Endothelial cell of umbilical vein (primary cell): Measurements from ENCODE around the gene RAB3C. TPM values are rescaled to one million over a fixed set of nuclear protein-coding genes. Genes with fewer than 3 reads are reported as not detected.
A peak's percentile ranks its signal among the peaks of the same experiment; 100 is the strongest.

Experiments
- BruUV-seq: library from RNA; stranded (reverse); fragments of 400-500 nt; replicated peaks from 2 replicates; lab custom pipeline; 2021; lab: Mats Ljungman, UMichigan
- CTCF ChIA-PET: fragments of 300-600, 350-600 bp; sonication (Branson Sonifier 250); formaldehyde crosslinking; loops from one replicate; lab custom pipeline; 2021; ENCODE audit warnings: antibody characterized with exemption, inconsistent platforms; lab: Charles Lee
- POLR2A ChIA-PET: fragments of 300-600, 350-600 bp; sonication (Branson Sonifier 250); formaldehyde crosslinking; loops from one replicate; lab custom pipeline; 2021; ENCODE audit warnings: antibody characterized with exemption, inconsistent platforms; lab: Charles Lee
- DNase-seq: peaks from one replicate; pipeline ENCODE4 v3.0.0-alpha.2; 2011; ENCODE audit warnings: low read depth, low spot score
- FAIRE-seq: peaks from 2 replicates; lab custom pipeline; 2011; peaks lifted over from hg19 to GRCh38; lab: Jason Lieb, UNC
- H2AFZ ChIP-seq: 2 replicates; pipeline ENCODE4 v1.6.0; 2012; ENCODE audit warnings: low read depth, low read length, control low read depth, inconsistent platforms
- H3K27ac ChIP-seq: 2 replicates; pipeline ENCODE4 v1.5.1; 2011; ENCODE audit warnings: low read depth, mild to moderate bottlenecking, control low read depth, low read length, moderate library complexity; ENCODE audit not compliant: insufficient read depth
- H3K27me3 ChIP-seq, 2 experiments: 2 replicates each; pipeline versions ENCODE4 v1.6.0 to v1.6.1; 2011; ENCODE audit warnings: low read length in 2 of 2, mixed read lengths in 1 of 2; ENCODE audit not compliant: control insufficient read depth in 2 of 2, insufficient read depth in 2 of 2
- H3K36me3 ChIP-seq, 2 experiments: 2 replicates in 1 of 2; 3 replicates in 1 of 2; pipeline ENCODE4 v1.5.1; 2011; ENCODE audit warnings: low read length in 2 of 2, mild to moderate bottlenecking in 1 of 2, moderate library complexity in 1 of 2; ENCODE audit not compliant: control insufficient read depth in 2 of 2, insufficient read depth in 2 of 2; ENCODE audit errors: extremely low read depth in 1 of 2
- H3K4me1 ChIP-seq: 3 replicates; pipeline ENCODE4 v1.5.1; 2011; ENCODE audit warnings: mild to moderate bottlenecking, low read length; ENCODE audit not compliant: control insufficient read depth, insufficient read depth; ENCODE audit errors: extremely low read depth
- H3K4me2 ChIP-seq: 2 replicates; pipeline ENCODE4 v1.6.1; 2011; ENCODE audit warnings: low read length, control low read depth, mixed read lengths; ENCODE audit not compliant: insufficient read depth
- H3K4me3 ChIP-seq, 3 experiments: fragments of 200-600 bp in 1 of 3; sonication (generic), shearing (Covaris generic) in 1 of 3; replicated peaks in 1 of 3; 2 replicates each; pipeline ENCODE4 v1.5.1; 2011 to 2016; ENCODE audit warnings: control low read depth in 3 of 3, low read length in 3 of 3, mild to moderate bottlenecking in 2 of 3, inconsistent platforms in 1 of 3, low read depth in 1 of 3, moderate library complexity in 1 of 3; ENCODE audit not compliant: insufficient read depth in 1 of 3
- H3K79me2 ChIP-seq: 2 replicates; pipeline ENCODE4 v1.6.0; 2012; ENCODE audit warnings: low read length, inconsistent platforms; ENCODE audit not compliant: control insufficient read depth, insufficient read depth
- H3K9ac ChIP-seq: replicated peaks from 2 replicates; pipeline ENCODE3; 2011; ENCODE audit warnings: low read length, control low read depth; ENCODE audit not compliant: insufficient read depth; ENCODE audit errors: extremely low read depth
- H3K9me1 ChIP-seq: replicated peaks from 3 replicates; pipeline ENCODE4 v1.6.0; 2011; ENCODE audit warnings: mild to moderate bottlenecking, low read length; ENCODE audit not compliant: control insufficient read depth, insufficient read depth; ENCODE audit errors: extremely low read depth
- H3K9me3 ChIP-seq: replicated peaks from 2 replicates; pipeline ENCODE4 v1.5.1; 2012; ENCODE audit warnings: low read length, inconsistent platforms; ENCODE audit not compliant: control insufficient read depth, insufficient read depth
- H4K20me1 ChIP-seq: replicated peaks from 2 replicates; pipeline ENCODE3; 2011; ENCODE audit warnings: mild to moderate bottlenecking, low read length; ENCODE audit not compliant: control insufficient read depth, insufficient read depth; ENCODE audit errors: extremely low read depth
- EZH2 ChIP-seq: IDR thresholded peaks from 2 replicates; pipeline ENCODE4 v1.6.1; 2012; ENCODE audit warnings: borderline replicate concordance, low read depth, mild to moderate bottlenecking, moderate library complexity, low read length, inconsistent platforms; ENCODE audit not compliant: severe bottlenecking
- FOS ChIP-seq: IDR thresholded peaks from 2 replicates; pipeline ENCODE4 v1.6.1; 2011; ENCODE audit warnings: mild to moderate bottlenecking, low read length, moderate library complexity, borderline replicate concordance; ENCODE audit not compliant: insufficient read depth
- GATA2 ChIP-seq: IDR thresholded peaks from 2 replicates; pipeline ENCODE4 v1.7.0; 2011; ENCODE audit warnings: low read depth, mild to moderate bottlenecking, moderate library complexity, mixed read lengths, low read length; ENCODE audit not compliant: insufficient read length, insufficient read depth
- JUN ChIP-seq: IDR thresholded peaks from 2 replicates; pipeline ENCODE4 v1.6.1; 2011; ENCODE audit warnings: borderline replicate concordance, low read depth; ENCODE audit not compliant: insufficient read length, insufficient read depth
- MYC ChIP-seq: IDR thresholded peaks from one replicate; pipeline ENCODE4 v1.6.1; 2011; ENCODE audit warnings: mild to moderate bottlenecking, low read depth, low read length
- POLR2A ChIP-seq: IDR thresholded peaks from 2 replicates; pipeline ENCODE4 v1.6.1; 2012; ENCODE audit warnings: low read depth, mild to moderate bottlenecking, control low read depth, low read length
- POLR2AphosphoS5 ChIP-seq: IDR thresholded peaks from 2 replicates; pipeline ENCODE4 v1.6.1; 2012; ENCODE audit warnings: low read depth, mild to moderate bottlenecking, control low read depth, low read length, moderate library complexity; ENCODE audit not compliant: insufficient read depth
- dilution Hi-C: fragments of 300-500 bp; cut with MboI; formaldehyde crosslinking; loops from one replicate; pipeline ENCODE4 v1.15.0; 2019; ENCODE audit warnings: low sequenced_read_pairs; ENCODE audit not compliant: extremely low pct_ligation_motif_present
- intact Hi-C: fragments of 100-400 bp; cut with micrococcal nuclease; formaldehyde crosslinking; loops from one replicate; pipeline ENCODE4 v1.10.0; 2022
- polyA plus RNA-seq, 4 experiments: library from polyadenylated mRNA; depleted of rRNA in 3 of 4; stranded (reverse) in 3 of 4; unstranded in 1 of 4; fragments of >200 nt; gene quantifications; 2 replicates each; pipeline versions ENCODE4 v1.2.1 to v1.2.3, GENCODE V29; 2011 to 2012; ENCODE audit warnings: missing spikeins in 1 of 4
- total RNA-seq: library from RNA; stranded (reverse); gene quantifications from 2 replicates; pipeline ENCODE4 v1.2.3, GENCODE V29; 2021
- TF ChIP-seq, protein P1 (sequence below), 2 donors: IDR thresholded peaks; 1 replicate in 1 of 2; 2 replicates in 1 of 2; pipeline ENCODE4 v1.5.1; 2011; ENCODE audit warnings: low read length in 2 of 2, mild to moderate bottlenecking in 2 of 2, moderate library complexity in 2 of 2, control low read depth in 1 of 2, inconsistent platforms in 1 of 2, low read depth in 1 of 2; ENCODE audit not compliant: insufficient read depth in 1 of 2; ENCODE audit errors: extremely low read depth in 1 of 2
- TF ChIP-seq, protein P2 (sequence below): IDR thresholded peaks from 2 replicates; pipeline ENCODE4 v1.6.1; 2011; ENCODE audit not compliant: insufficient read depth, insufficient read length

The RAB3C gene
- total and polyA plus RNA-seq, 2 donors (not counting 3 experiments of a cell fraction or from before 2014, with no cell fraction given), result 0.04 to 0.66 TPM

DNA sequence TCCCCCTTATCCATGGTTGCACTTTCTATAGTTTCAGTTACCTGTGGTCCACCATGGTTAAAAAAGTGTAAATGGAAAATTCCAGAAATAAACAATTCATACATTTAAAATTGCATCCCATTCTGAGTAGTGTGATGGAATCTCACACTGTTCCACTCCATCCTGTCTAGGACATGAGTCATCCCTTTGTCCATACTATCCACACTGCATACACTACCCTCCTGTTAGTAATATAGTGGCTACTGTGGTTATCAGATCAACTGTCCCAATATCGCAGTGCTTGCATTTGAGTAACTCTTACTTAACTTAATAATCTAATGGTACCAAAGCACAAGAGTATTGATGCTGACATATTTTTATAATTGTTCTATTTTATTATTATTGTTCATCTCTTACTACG, 100.7 kb downstream of the RAB3C start:
- Histone ChIP-seq H3K79me2 (no peaks in the 10 kb centered on the region), H3K9ac (no peak overlapping the region), H3K4me3 (no peak overlapping the region), H3K36me3 (no peaks in the 10 kb centered on the region), H3K4me1 (peaks cover 43% of the 10 kb centered on the region), H3K9me1 (no peaks in the 10 kb centered on the region), H4K20me1 (no peaks in the 10 kb centered on the region), H3K9me3 (no peaks in the 10 kb centered on the region), H2AFZ (no peak overlapping the region), H3K27ac (no peak overlapping the region), H3K4me2 (no peak overlapping the region), H3K27me3 (no peaks in the 10 kb centered on the region)
- dilution Hi-C loops (no loop called here), intact Hi-C loops (no loop called here)
- TF ChIP-seq, protein P1, sequence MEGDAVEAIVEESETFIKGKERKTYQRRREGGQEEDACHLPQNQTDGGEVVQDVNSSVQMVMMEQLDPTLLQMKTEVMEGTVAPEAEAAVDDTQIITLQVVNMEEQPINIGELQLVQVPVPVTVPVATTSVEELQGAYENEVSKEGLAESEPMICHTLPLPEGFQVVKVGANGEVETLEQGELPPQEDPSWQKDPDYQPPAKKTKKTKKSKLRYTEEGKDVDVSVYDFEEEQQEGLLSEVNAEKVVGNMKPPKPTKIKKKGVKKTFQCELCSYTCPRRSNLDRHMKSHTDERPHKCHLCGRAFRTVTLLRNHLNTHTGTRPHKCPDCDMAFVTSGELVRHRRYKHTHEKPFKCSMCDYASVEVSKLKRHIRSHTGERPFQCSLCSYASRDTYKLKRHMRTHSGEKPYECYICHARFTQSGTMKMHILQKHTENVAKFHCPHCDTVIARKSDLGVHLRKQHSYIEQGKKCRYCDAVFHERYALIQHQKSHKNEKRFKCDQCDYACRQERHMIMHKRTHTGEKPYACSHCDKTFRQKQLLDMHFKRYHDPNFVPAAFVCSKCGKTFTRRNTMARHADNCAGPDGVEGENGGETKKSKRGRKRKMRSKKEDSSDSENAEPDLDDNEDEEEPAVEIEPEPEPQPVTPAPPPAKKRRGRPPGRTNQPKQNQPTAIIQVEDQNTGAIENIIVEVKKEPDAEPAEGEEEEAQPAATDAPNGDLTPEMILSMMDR (IDR thresholded peaks at IDR 0.05; ENCODE audit: extremely low read depth in 1 of 2, insufficient read depth in 1 of 2, low read depth in 1 of 2, low read length in 2 of 2), result no peak
- TF ChIP-seq MYC, result no peak
- TF ChIP-seq FOS, result peak; percentile 80
- TF ChIP-seq, protein P2, sequence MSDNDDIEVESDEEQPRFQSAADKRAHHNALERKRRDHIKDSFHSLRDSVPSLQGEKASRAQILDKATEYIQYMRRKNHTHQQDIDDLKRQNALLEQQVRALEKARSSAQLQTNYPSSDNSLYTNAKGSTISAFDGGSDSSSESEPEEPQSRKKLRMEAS, result no peak
- no peak for TF ChIP-seq EZH2
- TF ChIP-seq POLR2AphosphoS5, result peak; percentile 44
- peak; percentile 66 for TF ChIP-seq GATA2
- no peak for TF ChIP-seq POLR2A
- peak; percentile 81 for TF ChIP-seq JUN
- peak; percentile 35 for FAIRE-seq
- ChIA-PET POLR2A (no interaction called here), CTCF (interaction anchor here (0.9 kb wide), 1 partner anchor 8 kb away, joined by 3 read pairs; no protein-coding TSS in a partner anchor)
- peak; percentile 58 for DNase-seq
- no TSS peak for BruUV-seq
